Neural cell (in vitro differentiated cells): Measurements from ENCODE around the gene RFESD.

Experiments used
- RAD21 ChIP-seq: fragments of 450-650 bp; conservative IDR thresholded peaks from 2 replicates; pipeline ENCODE4 v1.6.1; 2014; ENCODE audit warnings: antibody characterized with exemption, mild to moderate bottlenecking, moderate library complexity
- SMC3 ChIP-seq: fragments of 450-650 bp; conservative IDR thresholded peaks from 2 replicates; pipeline ENCODE4 v1.6.1; 2014; ENCODE audit warnings: antibody characterized with exemption, mild to moderate bottlenecking, moderate library complexity; ENCODE audit not compliant: poor library complexity
- TAF1 ChIP-seq: IDR thresholded peaks from 2 replicates; pipeline ENCODE4 v1.6.1; 2012; ENCODE audit warnings: low read depth
- TF ChIP-seq, protein P1 (sequence below): fragments of 450-650 bp; IDR thresholded peaks from 2 replicates; pipeline ENCODE4 v1.5.1; 2014; ENCODE audit warnings: antibody characterized with exemption, mild to moderate bottlenecking, moderate library complexity; ENCODE audit not compliant: poor library complexity, severe bottlenecking

DNA sequence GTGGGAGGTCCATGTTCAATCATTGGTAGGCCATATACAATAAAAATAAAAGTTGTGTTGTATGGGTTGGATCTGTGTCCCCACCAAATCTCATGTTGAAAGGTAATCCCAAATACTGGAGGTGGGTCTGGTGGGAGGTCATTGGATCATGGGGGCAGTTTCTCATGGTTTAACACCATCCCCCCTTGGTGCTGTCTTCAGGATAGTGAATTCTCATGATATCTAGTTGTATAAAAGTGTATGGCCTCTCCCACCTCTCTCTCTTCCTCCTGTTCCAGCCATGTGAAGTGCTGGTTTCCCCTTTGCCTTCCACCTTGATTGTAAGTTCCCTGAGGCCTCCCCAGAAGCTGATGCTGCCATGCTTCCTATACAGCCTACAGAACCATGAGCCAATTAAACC lies 21.1 kb downstream of the RFESD start:
- TF ChIP-seq SMC3, result no peak
- TF ChIP-seq RAD21, result no peak
- TF ChIP-seq, protein P1, sequence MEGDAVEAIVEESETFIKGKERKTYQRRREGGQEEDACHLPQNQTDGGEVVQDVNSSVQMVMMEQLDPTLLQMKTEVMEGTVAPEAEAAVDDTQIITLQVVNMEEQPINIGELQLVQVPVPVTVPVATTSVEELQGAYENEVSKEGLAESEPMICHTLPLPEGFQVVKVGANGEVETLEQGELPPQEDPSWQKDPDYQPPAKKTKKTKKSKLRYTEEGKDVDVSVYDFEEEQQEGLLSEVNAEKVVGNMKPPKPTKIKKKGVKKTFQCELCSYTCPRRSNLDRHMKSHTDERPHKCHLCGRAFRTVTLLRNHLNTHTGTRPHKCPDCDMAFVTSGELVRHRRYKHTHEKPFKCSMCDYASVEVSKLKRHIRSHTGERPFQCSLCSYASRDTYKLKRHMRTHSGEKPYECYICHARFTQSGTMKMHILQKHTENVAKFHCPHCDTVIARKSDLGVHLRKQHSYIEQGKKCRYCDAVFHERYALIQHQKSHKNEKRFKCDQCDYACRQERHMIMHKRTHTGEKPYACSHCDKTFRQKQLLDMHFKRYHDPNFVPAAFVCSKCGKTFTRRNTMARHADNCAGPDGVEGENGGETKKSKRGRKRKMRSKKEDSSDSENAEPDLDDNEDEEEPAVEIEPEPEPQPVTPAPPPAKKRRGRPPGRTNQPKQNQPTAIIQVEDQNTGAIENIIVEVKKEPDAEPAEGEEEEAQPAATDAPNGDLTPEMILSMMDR, result no peak
- TF ChIP-seq TAF1, result no peak
